ENCODE measurements around the gene SHH.

DNA sequence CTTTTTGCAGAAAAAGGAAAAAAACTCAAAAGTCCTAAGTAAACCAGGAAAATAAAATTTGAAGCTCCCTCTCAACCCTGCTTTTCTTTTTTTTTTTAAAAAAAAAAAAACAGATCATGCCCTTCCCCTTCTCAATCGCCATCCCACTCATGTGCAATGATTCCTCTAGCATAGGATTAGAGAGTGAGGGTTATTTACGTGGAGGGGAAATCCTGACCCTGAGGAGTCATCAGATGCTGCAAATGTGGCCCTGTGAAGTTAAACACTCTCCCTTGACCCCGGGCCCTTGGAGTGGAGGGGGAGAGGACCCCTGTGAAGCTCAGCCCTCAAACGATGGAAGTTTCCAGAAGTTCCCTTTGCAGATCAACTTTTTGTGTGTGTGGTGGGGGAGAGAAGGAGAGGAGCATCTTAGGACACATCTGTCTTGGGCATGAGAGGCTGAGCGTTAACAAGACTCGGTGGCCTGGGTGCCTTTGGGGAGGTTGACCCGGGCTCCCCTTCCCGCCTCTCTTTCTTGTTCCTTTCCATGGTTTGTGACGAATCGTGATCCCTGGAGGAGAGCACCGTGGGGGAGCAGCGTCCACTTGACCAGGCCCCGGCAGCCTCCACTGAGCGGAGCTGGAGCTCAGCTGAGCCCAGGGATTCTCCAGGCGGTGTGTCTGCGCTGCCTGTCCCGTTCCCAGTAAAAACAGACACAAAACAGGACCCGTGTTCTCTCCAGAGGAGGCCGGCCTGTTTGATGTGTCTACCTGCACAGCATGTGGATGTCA, 1.5 kb upstream of the SHH start:
- TF ChIP-seq, protein P1, sequence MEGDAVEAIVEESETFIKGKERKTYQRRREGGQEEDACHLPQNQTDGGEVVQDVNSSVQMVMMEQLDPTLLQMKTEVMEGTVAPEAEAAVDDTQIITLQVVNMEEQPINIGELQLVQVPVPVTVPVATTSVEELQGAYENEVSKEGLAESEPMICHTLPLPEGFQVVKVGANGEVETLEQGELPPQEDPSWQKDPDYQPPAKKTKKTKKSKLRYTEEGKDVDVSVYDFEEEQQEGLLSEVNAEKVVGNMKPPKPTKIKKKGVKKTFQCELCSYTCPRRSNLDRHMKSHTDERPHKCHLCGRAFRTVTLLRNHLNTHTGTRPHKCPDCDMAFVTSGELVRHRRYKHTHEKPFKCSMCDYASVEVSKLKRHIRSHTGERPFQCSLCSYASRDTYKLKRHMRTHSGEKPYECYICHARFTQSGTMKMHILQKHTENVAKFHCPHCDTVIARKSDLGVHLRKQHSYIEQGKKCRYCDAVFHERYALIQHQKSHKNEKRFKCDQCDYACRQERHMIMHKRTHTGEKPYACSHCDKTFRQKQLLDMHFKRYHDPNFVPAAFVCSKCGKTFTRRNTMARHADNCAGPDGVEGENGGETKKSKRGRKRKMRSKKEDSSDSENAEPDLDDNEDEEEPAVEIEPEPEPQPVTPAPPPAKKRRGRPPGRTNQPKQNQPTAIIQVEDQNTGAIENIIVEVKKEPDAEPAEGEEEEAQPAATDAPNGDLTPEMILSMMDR (IDR thresholded peaks at IDR 0.05): no peak
- TF ChIP-seq POLR2A (IDR thresholded peaks at IDR 0.05): no peak

All from testis (tissue), 2 donors.